ENCODE measurements around the gene RUNX3.

The RUNX3 gene

DNA sequence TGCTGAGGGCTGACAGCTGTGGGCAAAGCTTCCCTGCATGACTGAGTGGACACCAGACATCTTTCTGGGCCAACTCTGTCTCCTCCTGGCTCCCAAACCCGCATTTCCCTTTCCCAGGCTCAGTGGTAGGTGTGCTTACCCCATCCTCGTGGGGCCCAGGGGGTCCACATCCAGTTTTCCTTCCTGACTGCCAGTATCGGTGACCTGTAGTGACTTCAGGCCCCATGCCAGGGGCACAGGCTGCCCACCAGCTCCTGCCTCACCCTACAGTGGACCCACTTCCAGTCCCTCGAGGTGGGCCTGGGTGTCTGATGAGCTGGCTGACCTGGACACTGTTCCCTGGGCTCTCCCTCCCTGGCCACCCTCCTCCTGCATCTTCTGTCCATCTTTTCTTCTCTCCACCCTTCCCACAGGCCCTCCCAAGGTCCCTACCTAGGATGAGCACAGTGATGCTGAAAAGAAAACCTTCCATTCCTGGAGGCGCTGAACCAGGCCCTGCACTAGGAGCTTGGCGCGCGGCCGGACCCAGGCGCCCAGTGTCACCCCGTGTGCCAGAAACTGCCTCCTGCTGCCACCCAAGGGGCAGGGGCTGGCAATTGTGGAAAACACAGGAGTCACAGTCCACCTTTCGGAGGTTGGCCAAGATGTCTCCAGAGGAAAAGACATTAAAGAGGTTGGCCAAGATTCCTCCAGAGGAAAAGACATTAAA, 67.1 kb downstream of the RUNX3 start:
- DNase-seq (ENCODE audit: low read depth): no peak

- no peak for DNase-seq (ENCODE audit: low read depth)
These were observed 68.0 kb downstream of the RUNX3 start for GRCh38 chr1:24861821-24862727.

- no peak for DNase-seq (ENCODE audit: low read depth)
These were observed 69.2 kb downstream of the RUNX3 start for GRCh38 chr1:24860841-24861240.

- no peak for DNase-seq (ENCODE audit: low read depth)
These were observed 70.7 kb downstream of the RUNX3 start for GRCh38 chr1:24859063-24860010.

DNA sequence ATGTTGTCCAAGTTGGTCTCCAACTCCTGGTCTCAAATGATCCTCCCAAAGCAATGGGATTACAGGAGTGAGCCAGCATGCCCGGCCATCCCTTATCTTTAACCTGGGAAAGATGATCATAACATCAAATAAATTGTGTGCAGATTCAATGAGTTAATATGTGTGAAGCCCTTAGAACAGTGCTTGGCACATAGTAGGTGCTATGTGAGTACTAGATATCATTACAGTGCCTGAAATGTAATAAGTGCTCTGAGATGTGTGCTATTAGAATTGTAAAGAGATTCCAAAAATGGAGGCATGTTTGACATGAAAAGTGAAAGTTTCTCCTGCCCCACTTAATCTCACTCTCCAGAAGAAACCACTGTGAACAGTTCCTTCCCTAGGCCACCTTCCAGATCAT, 71.8 kb downstream of the RUNX3 start:
- DNase-seq (ENCODE audit: low read depth): no peak

DNA sequence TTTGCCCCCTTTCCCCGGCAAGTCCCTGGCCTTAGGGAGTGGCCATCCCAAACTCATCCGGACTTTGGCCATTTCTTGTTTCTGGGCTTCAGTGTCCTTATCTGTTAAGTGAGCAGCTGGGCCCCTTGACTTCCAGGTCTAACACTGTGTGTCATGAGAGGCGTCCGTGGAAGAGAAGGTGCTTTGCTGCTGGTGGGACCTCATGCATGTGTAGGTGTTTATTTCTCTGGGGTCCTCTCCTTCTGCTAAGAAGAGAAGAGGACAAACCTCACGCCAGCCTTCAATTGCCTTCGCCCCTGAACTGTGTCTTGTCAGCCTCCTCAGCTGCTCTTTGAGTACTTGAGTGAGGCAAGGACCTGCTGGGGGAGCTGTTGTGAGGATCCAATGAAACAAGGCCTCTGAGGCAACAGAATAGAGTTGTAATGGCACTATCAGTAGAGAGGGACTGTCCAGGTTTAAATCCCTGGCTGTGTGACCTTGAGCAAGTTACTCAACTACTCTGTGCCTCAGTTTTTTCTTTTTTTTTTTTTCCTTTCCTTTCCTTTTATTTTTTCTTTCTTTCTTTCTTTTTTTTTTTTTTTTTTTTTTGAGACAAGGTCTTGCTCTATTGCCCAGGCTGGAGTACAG, 72.5 kb downstream of the RUNX3 start:
- DNase-seq (ENCODE audit: low read depth): no peak

DNA sequence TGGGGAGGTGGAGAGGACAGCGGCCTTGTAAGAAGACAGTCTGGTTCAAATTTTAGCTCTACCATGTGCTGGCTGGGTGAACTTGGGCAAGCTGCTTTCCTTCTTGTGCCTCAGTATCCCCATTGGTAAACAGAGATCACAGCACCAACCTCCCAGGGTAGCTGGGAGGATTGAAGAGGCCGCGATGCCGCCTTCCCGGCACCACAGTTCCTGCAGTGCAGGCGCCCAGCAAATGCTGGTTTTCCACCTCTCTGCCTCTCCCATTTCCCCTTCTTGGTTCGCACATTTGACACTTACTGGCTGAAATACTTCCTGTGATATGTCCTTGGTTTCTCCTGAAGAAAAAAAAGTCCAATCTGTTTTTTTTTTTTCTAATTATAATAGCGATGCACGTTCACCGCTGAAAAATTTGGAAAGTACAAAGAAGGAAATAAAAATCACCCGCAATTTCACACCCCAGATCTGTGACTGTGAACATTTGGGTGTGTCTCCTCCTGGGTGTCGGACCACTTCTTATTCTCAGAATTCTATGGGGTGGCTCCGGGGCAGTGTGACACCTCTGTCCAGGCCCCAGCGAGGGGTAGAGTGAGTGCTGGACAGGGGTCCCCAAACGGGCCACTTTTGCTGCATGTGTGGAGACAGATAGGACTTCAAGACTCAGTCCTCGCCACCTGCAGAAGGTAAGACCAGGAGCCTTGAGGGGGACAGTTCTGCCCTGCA, 73.1 kb downstream of the RUNX3 start:
- DNase-seq (ENCODE audit: low read depth): no peak

- no peak for DNase-seq (ENCODE audit: low read depth)
These were observed 74.6 kb downstream of the RUNX3 start for GRCh38 chr1:24855474-24855873.

DNA sequence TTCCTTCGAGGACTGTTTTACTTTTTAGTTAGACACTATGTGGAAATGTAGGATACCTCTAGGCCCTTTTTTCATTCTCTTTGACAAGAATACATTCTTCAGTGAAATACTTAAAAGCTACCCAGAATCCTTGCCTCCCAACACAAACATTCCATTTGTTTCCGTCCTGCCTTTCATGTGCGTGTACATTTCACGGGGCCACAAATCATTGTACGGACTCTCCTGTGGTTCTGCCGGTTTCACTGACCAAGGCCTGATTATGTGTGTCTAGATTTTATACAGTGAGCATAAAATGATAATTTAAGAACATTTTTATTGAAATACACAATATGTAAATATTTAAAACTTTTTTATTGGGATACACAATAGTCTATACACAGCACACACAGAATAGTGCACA, 76.4 kb downstream of the RUNX3 start:
- DNase-seq (ENCODE audit: low read depth): no peak

- no peak for DNase-seq (ENCODE audit: low read depth)
These were observed 79.7 kb downstream of the RUNX3 start for GRCh38 chr1:24850328-24850920.

DNA sequence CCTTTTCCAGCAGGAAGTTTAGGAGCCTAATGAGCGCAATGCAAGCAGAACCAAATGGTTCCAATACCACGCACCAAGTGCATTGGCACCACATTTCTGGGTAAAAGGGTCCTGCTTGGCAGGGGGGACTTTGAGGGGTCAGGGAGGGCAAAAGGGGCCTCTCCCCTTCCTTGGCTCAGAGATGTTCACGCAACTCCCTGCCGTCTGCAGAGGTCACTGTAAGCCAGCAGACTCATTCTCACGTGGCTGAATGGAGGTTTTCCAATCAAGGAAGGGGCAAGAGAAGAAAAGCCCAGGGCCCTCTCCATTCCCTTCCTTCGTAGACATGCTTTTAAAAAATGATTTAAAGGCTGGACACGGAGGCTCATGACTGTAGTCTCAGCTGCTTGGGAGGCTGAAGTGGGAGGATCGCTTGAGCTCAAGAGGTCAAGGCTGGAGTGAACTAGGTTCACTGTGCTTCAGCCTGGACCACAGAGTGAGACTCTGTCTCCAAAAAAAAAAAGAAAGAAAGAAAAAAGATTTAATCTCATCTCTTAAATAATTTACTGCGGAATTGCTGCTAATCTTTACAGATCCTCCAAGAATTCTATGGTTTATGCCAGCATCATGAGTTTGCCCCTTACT, 80.3 kb downstream of the RUNX3 start:
- DNase-seq (ENCODE audit: low read depth): peak; percentile 21
